GM21723 (cell line): ENCODE measurements around the gene CHN2.
"Not testable (repeated sequence)": the region's sequence is repeated elsewhere in the genome, so short reads cannot be mapped to it uniquely, and the experiment has no call there.

ENCODE experiments used
- ATAC-seq: cut with Tn5 transposase; IDR thresholded peaks from one replicate; pipeline ENCODE4 v1.9.1; 2021; ENCODE audit warnings: mild to moderate bottlenecking, moderate library complexity; ENCODE audit not compliant: unreplicated experiment

The CHN2 gene

GRCh38 chr7:29254591-29254990 is 60.0 kb downstream of the CHN2 start:
- ATAC-seq: no peak

GRCh38 chr7:29255199-29255878 is 60.8 kb downstream of the CHN2 start:
- ATAC-seq: no peak

GRCh38 chr7:29255906-29256692 is 61.5 kb downstream of the CHN2 start:
- ATAC-seq: no peak

GRCh38 chr7:29256693-29257002 is 62.1 kb downstream of the CHN2 start:
- ATAC-seq: no peak

- no peak for ATAC-seq
Observed at GRCh38 chr7:29258951-29259350, 64.4 kb downstream of the CHN2 start.

- ATAC-seq: no peak
Observed at GRCh38 chr7:29262191-29262917, 67.8 kb downstream of the CHN2 start.

- ATAC-seq: not testable (repeated sequence)
Observed at GRCh38 chr7:29263601-29264207, 69.1 kb downstream of the CHN2 start.

GRCh38 chr7:29265208-29265923 is 70.8 kb downstream of the CHN2 start:
- ATAC-seq: no peak

GRCh38 chr7:29269935-29270334 is 75.4 kb downstream of the CHN2 start:
- no peak for ATAC-seq

GRCh38 chr7:29270594-29271318 is 76.2 kb downstream of the CHN2 start:
- ATAC-seq: peak; percentile 57

GRCh38 chr7:29271319-29271658 is 76.7 kb downstream of the CHN2 start:
- ATAC-seq: no peak

GRCh38 chr7:29272057-29272456 is 77.5 kb downstream of the CHN2 start:
- no peak for ATAC-seq

- no peak for ATAC-seq
Observed at GRCh38 chr7:29274146-29275017, 79.8 kb downstream of the CHN2 start.

GRCh38 chr7:29275018-29275318 is 80.4 kb downstream of the CHN2 start:
- no peak for ATAC-seq

GRCh38 chr7:29275493-29275892 is 80.9 kb downstream of the CHN2 start:
- ATAC-seq: no peak

- no peak for ATAC-seq
Observed at GRCh38 chr7:29276199-29276598, 81.6 kb downstream of the CHN2 start.

- no peak for ATAC-seq
Observed at GRCh38 chr7:29276806-29277205, 82.2 kb downstream of the CHN2 start.

- no peak for ATAC-seq
Observed at GRCh38 chr7:29277436-29278215, 83.1 kb downstream of the CHN2 start.
